Neutrophil (primary cell): ENCODE results near the gene BRDT.

Experiments used
- H3K27ac ChIP-seq: fragments of 200-600 bp; sonication (generic); 2 replicates; pipeline ENCODE4 v1.5.1; 2016; ENCODE audit warnings: mild to moderate bottlenecking, moderate library complexity
- H3K27me3 ChIP-seq: fragments of 200-600 bp; sonication (generic); 2 replicates; pipeline ENCODE4 v1.6.0; 2016; ENCODE audit warnings: mild to moderate bottlenecking
- H3K36me3 ChIP-seq: fragments of 200-600 bp; sonication (generic); 2 replicates; pipeline ENCODE4 v1.5.1; 2017
- H3K4me1 ChIP-seq, 2 experiments: fragments of 200-600 bp in 1 of 2; sonication (generic) in 1 of 2; 1 replicate in 1 of 2; 2 replicates in 1 of 2; pipeline versions ENCODE4 v1.5.1 to v1.6.1; 2013 to 2016; ENCODE audit warnings: low read depth in 1 of 2, low read length in 1 of 2, mild to moderate bottlenecking in 1 of 2, moderate library complexity in 1 of 2; ENCODE audit not compliant: control insufficient read depth in 1 of 2, insufficient read depth in 1 of 2
- H3K4me3 ChIP-seq, 2 experiments: fragments of 200-600 bp in 1 of 2; sonication (generic) in 1 of 2; 1 replicate in 1 of 2; 2 replicates in 1 of 2; pipeline ENCODE4 v1.5.1; 2013 to 2016; ENCODE audit warnings: low read depth in 1 of 2, low read length in 1 of 2, mild to moderate bottlenecking in 1 of 2, moderate library complexity in 1 of 2
- H3K9me3 ChIP-seq: fragments of 200-600 bp; sonication (generic); 2 replicates; pipeline ENCODE4 v1.5.1; 2016
- CTCF ChIP-seq: fragments of 200-600 bp; sonication (generic); IDR thresholded peaks from 2 replicates; pipeline ENCODE4 v1.5.1; 2016; ENCODE audit warnings: antibody characterized with exemption

Gene BRDT

GRCh38 chr1:91948501-91949355 lies 473 bp upstream of the BRDT start:
- Histone ChIP-seq H3K4me1 (no peaks in the 10 kb centered on the region), H3K36me3 (no peaks in the 10 kb centered on the region), H3K4me3 (no peak overlapping the region), H3K9me3 (no peaks in the 10 kb centered on the region), H3K27me3 (peaks cover 6% of the 10 kb centered on the region), H3K27ac (no peak overlapping the region)
- no peak for TF ChIP-seq CTCF

- no peak for TF ChIP-seq CTCF
- Histone ChIP-seq H3K4me3 (no peak overlapping the region), H3K27me3 (peaks cover 6% of the 10 kb centered on the region), H3K36me3 (no peaks in the 10 kb centered on the region), H3K4me1 (no peaks in the 10 kb centered on the region), H3K27ac (no peak overlapping the region), H3K9me3 (no peaks in the 10 kb centered on the region)
These were observed 3.0 kb downstream of the BRDT start for GRCh38 chr1:91952187-91952586.

GRCh38 chr1:91958926-91959325 lies 9.7 kb downstream of the BRDT start:
- Histone ChIP-seq H3K27me3 (no peaks in the 10 kb centered on the region), H3K9me3 (no peaks in the 10 kb centered on the region), H3K4me3 (no peak overlapping the region), H3K36me3 (no peaks in the 10 kb centered on the region), H3K27ac (no peak overlapping the region), H3K4me1 (no peaks in the 10 kb centered on the region)
- TF ChIP-seq CTCF = no peak

GRCh38 chr1:91968334-91968733 lies 19.1 kb downstream of the BRDT start:
- no peak for TF ChIP-seq CTCF
- Histone ChIP-seq H3K27me3 (no peaks in the 10 kb centered on the region), H3K36me3 (no peaks in the 10 kb centered on the region), H3K4me1 (no peaks in the 10 kb centered on the region), H3K9me3 (no peaks in the 10 kb centered on the region), H3K4me3 (no peak overlapping the region), H3K27ac (no peak overlapping the region)

GRCh38 chr1:91979383-91979782 lies 30.2 kb downstream of the BRDT start:
- no peak for TF ChIP-seq CTCF

More at GRCh38 chr1:91979383-91979782, 30.2 kb downstream of the BRDT start:
- H3K36me3 ChIP-seq = no peaks in the 10 kb centered on the region
- H3K4me3 ChIP-seq = no peak overlapping the region
- no peaks in the 10 kb centered on the region for H3K4me1 ChIP-seq
- H3K27ac ChIP-seq = no peak overlapping the region
- H3K27me3 ChIP-seq = peaks cover 3% of the 10 kb centered on the region
- H3K9me3 ChIP-seq = no peaks in the 10 kb centered on the region
